ENCODE results near the gene PTPRN. TPM values are rescaled to one million over a fixed set of nuclear protein-coding genes. Genes with fewer than 3 reads are reported as not detected.

The PTPRN gene
- total RNA-seq, 1 donor from 2014 or later, result not detected

- no peak for TF ChIP-seq CTCF (IDR thresholded peaks at IDR 0.05)
- Histone ChIP-seq H3K4me3 (peak overlapping the region; percentile 41), H3K36me3 (peaks cover 28% of the 10 kb centered on the region), H3K9me3 (no peaks in the 10 kb centered on the region), H3K27me3 (ENCODE audit: low read depth) (no peaks in the 10 kb centered on the region), H3K27ac (peak overlapping the region; percentile 91), H3K4me1 (peaks cover 76% of the 10 kb centered on the region)
- intact Hi-C loops (cut with DNase I), result no loop called here
- peak; percentile 51 to 68 for ATAC-seq
- DNase-seq, result peak; percentile 88
Observed at GRCh38 chr2:219249203-219249980, 59.8 kb downstream of the PTPRN start.

- DNase-seq (no peak), ATAC-seq (no peak)
- Histone ChIP-seq H3K9me3 (no peaks in the 10 kb centered on the region), H3K36me3 (peaks cover 28% of the 10 kb centered on the region), H3K27me3 (ENCODE audit: low read depth) (no peaks in the 10 kb centered on the region), H3K4me1 (peaks cover 75% of the 10 kb centered on the region), H3K27ac (peak overlapping the region; percentile 91), H3K4me3 (peak overlapping the region; percentile 41)
- intact Hi-C loops (cut with DNase I), result no loop called here
- no peak for TF ChIP-seq CTCF (IDR thresholded peaks at IDR 0.05)
Observed at GRCh38 chr2:219248845-219249202, 60.4 kb downstream of the PTPRN start.

GRCh38 chr2:219247678-219248642 is 61.2 kb downstream of the PTPRN start:
- ATAC-seq, result peak in 1 of 2 donors; percentile 5
- Histone ChIP-seq H3K4me3 (peak overlapping the region; percentile 3), H3K27ac (peak overlapping the region; percentile 91), H3K9me3 (no peaks in the 10 kb centered on the region), H3K4me1 (peaks cover 75% of the 10 kb centered on the region), H3K27me3 (ENCODE audit: low read depth) (no peaks in the 10 kb centered on the region), H3K36me3 (peaks cover 28% of the 10 kb centered on the region)
- intact Hi-C loops (cut with DNase I), result no loop called here
- no peak for TF ChIP-seq CTCF (IDR thresholded peaks at IDR 0.05)
- no peak for DNase-seq

GRCh38 chr2:219246559-219246958 is 62.6 kb downstream of the PTPRN start:
- DNase-seq (no peak), ATAC-seq (no peak)
- H3K9me3 ChIP-seq, result no peaks in the 10 kb centered on the region
- H3K27me3 ChIP-seq (ENCODE audit: low read depth), result no peaks in the 10 kb centered on the region
- intact Hi-C loops (cut with DNase I), result no loop called here
- H3K36me3 ChIP-seq, result peaks cover 28% of the 10 kb centered on the region
- H3K4me1 ChIP-seq, result peaks cover 67% of the 10 kb centered on the region
- no peak for TF ChIP-seq CTCF (IDR thresholded peaks at IDR 0.05)
- H3K27ac ChIP-seq, result peak overlapping the region; percentile 98
- no peak overlapping the region for H3K4me3 ChIP-seq

- DNase-seq, result no peak
- Histone ChIP-seq H3K9me3 (no peaks in the 10 kb centered on the region), H3K27ac (peak overlapping the region; percentile 98), H3K4me1 (peaks cover 63% of the 10 kb centered on the region), H3K4me3 (peak overlapping the region; percentile 97), H3K27me3 (ENCODE audit: low read depth) (no peaks in the 10 kb centered on the region), H3K36me3 (peaks cover 24% of the 10 kb centered on the region)
- no peak for TF ChIP-seq CTCF (IDR thresholded peaks at IDR 0.05)
- intact Hi-C loops (cut with DNase I), result no loop called here
- no peak for ATAC-seq
Observed at GRCh38 chr2:219245899-219246230, 63.3 kb downstream of the PTPRN start.

Measured in lower lobe of right lung (tissue), 2 donors.